H1 (cell line): ENCODE results near the gene CCL22. TPM values are rescaled to one million over a fixed set of nuclear protein-coding genes. Genes with fewer than 3 reads are reported as not detected.

ENCODE experiments used
- BACH1 ChIP-seq: IDR thresholded peaks from 2 replicates; pipeline ENCODE4 v1.6.1; 2012; ENCODE audit warnings: low read length, improper control_type of control experiment
- CHD1 ChIP-seq: IDR thresholded peaks from 2 replicates; pipeline ENCODE4 v1.6.1; 2012; ENCODE audit warnings: low read depth, low read length, improper control_type of control experiment
- CHD7 ChIP-seq: fragments of 300-600 bp; sonication (generic); IDR thresholded peaks from 2 replicates; pipeline ENCODE4 v1.7.1; 2012; ENCODE audit warnings: low read length, moderate library complexity, mild to moderate bottlenecking, inconsistent platforms; ENCODE audit not compliant: insufficient replicate concordance
- FOSL1 ChIP-seq: IDR thresholded peaks from 2 replicates; pipeline ENCODE4 v1.6.1; 2011; ENCODE audit warnings: mild to moderate bottlenecking, low read depth, low read length, moderate library complexity; ENCODE audit not compliant: insufficient read depth
- POU5F1 ChIP-seq: IDR thresholded peaks from 2 replicates; pipeline ENCODE4 v1.6.1; 2011; ENCODE audit warnings: low read depth, mild to moderate bottlenecking, low read length, moderate library complexity
- SRF ChIP-seq: IDR thresholded peaks from 2 replicates; pipeline ENCODE4 v1.6.1; 2011; ENCODE audit warnings: mild to moderate bottlenecking, low read depth, low read length, moderate library complexity
- polyA plus RNA-seq, 7 experiments: library from polyadenylated mRNA; depleted of rRNA in 3 of 7; stranded (reverse) in 5 of 7; unstranded in 2 of 7; fragments of >200 nt in 5 of 7; fragments of 200-250 nt in 2 of 7; gene quantifications; 1 replicate in 5 of 7; 2 replicates in 1 of 7; 4 replicates in 1 of 7; pipeline versions ENCODE4 v1.2.1 to v1.2.3, GENCODE V29; 2011 to 2013; ENCODE audit warnings: missing spikeins in 2 of 7, mixed read lengths in 2 of 7
- total RNA-seq: library from RNA; stranded (reverse); fragmentation: NEBNext Ultra II Directional; extraction: Animal tissue kit (Norgen Biotek cat#: 25700); gene quantifications from 2 replicates; pipeline ENCODE4 v1.2.1, GENCODE V29; 2021

The CCL22 gene
- total and polyA plus RNA-seq, 2 of the 8 experiments (the other 6 are each of a cell fraction or from before 2014, with no cell fraction given), result not detected

GRCh38 chr16:57388359-57389086 lies 29.9 kb downstream of the CCL22 start (continued):
- TF ChIP-seq CHD7, result no peak
- no peak for TF ChIP-seq BACH1
- no peak for TF ChIP-seq SRF
- no peak for TF ChIP-seq POU5F1
- no peak for TF ChIP-seq CHD1
- TF ChIP-seq FOSL1, result no peak
- TF ChIP-seq, all 59 proteins: peak for 0
